Peyer's patch (tissue), 4 donors: ENCODE data around the gene HCAR3.

Experiments used
- POLR2A ChIP-seq, 2 donors: fragments of 450-650 bp; IDR thresholded peaks; one replicate each; pipeline ENCODE4 v1.5.1; 2017; ENCODE audit warnings: antibody characterized with exemption in 2 of 2, mild to moderate bottlenecking in 2 of 2, moderate library complexity in 2 of 2
- TF ChIP-seq, protein P1 (sequence below), 6 experiments: fragments of 450-650 bp in 4 of 6; fragments of 200-600 bp in 2 of 6; sonication (generic) in 1 of 6; IDR thresholded peaks; one replicate each; pipeline ENCODE4 v1.5.1; 2017 to 2019; ENCODE audit warnings: antibody characterized with exemption in 6 of 6, mild to moderate bottlenecking in 3 of 6, moderate library complexity in 1 of 6

- TF ChIP-seq, protein P1, sequence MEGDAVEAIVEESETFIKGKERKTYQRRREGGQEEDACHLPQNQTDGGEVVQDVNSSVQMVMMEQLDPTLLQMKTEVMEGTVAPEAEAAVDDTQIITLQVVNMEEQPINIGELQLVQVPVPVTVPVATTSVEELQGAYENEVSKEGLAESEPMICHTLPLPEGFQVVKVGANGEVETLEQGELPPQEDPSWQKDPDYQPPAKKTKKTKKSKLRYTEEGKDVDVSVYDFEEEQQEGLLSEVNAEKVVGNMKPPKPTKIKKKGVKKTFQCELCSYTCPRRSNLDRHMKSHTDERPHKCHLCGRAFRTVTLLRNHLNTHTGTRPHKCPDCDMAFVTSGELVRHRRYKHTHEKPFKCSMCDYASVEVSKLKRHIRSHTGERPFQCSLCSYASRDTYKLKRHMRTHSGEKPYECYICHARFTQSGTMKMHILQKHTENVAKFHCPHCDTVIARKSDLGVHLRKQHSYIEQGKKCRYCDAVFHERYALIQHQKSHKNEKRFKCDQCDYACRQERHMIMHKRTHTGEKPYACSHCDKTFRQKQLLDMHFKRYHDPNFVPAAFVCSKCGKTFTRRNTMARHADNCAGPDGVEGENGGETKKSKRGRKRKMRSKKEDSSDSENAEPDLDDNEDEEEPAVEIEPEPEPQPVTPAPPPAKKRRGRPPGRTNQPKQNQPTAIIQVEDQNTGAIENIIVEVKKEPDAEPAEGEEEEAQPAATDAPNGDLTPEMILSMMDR (IDR thresholded peaks at IDR 0.05) = no peak
- TF ChIP-seq POLR2A (IDR thresholded peaks at IDR 0.05) = no peak
Observed at GRCh38 chr12:122754790-122755189, 38.2 kb upstream of the HCAR3 start.
